Kidney glomerular epithelial cell (primary cell): Measurements from ENCODE around the gene SLC18A2.

Experiments
- DNase-seq: peaks from one replicate; lab custom pipeline; 2025; lab: John Stamatoyannopoulos, UW

Gene SLC18A2

GRCh38 chr10:117316701-117317100 is 75.8 kb downstream of the SLC18A2 start:
- DNase-seq, result no peak

DNA sequence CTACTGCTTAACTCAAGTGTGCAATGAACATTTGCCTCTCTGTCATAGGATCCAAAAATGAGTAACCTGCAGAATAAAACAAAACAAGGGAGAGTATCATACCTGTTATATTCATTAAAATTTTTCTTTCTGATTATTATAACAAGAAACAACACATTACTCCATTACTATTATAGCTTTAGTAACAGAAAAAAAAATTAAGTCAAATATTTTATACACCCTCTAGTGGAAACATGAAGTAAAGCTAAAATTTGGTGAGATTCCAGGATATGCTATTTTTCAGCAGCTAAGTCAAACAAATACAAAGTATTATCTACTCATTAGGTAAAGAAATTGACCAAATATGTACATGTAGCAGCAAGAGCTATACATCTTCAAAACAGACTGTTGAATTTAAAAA is 78.0 kb downstream of the SLC18A2 start:
- no peak for DNase-seq

DNA sequence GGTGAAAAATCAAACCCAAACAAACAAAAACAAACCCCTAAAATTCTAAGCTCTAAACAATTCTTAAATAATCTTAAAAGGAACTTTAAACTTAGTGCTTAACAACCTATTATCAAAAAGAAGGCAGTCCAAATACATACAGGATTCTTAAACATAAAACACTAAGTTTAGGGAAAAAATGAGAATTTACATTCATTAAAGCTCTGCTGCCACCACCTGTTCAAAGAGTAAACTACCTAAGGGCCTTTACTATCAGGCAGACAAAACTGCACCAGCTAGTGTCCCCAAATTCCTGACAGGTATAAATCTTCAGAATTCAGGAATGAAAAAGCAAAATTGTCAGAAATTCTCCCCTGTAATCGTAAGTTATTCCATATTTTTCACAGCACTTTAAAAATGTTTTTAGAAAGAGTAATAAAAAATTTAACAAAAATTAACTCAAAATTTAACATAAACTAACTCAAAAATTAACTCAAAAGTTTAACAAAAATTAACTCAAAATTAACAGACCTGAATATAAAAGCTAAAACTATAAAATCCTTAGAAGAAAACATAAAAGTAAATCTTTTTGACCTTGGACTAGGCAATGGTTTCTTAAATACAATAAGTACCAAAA is 79.2 kb downstream of the SLC18A2 start:
- no peak for DNase-seq

DNA sequence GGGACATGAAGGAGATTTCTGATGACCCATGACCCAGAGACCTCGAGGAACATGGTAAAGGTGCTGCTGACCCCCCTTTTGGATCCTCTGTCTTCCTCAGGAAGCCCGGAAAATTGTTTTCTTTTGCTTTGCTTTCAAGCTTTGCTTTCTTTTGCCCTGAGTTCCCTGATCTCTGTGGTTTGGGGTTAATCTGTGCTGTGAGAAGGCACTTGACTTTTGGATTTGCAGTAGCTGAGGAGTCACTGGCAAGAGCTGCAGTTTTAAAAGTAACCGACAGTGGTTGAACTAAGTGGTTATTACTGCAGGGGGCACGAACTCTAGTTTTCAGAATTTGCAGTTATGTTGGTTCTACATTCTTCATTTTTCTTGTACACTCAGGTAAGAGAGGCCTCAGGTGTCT is 81.3 kb downstream of the SLC18A2 start:
- no peak for DNase-seq

DNA sequence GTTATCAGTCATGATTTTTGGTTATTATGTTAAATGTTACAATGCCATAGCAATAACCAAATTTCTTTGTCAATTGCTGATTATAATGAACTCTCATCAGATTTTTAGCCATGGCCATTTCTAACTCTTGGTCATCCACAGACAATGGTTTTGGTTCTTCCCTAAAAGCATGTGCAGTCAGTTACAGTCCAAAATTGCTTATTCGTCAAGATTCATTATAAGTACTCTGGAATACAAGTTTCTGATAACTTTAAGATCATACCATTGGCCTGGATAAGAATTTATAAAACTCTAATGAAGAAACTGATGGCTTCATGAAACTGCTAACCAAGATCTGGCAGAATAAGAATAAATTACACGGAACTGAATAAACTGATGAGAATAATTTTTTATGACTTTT is 83.5 kb downstream of the SLC18A2 start:
- no peak for DNase-seq

DNA sequence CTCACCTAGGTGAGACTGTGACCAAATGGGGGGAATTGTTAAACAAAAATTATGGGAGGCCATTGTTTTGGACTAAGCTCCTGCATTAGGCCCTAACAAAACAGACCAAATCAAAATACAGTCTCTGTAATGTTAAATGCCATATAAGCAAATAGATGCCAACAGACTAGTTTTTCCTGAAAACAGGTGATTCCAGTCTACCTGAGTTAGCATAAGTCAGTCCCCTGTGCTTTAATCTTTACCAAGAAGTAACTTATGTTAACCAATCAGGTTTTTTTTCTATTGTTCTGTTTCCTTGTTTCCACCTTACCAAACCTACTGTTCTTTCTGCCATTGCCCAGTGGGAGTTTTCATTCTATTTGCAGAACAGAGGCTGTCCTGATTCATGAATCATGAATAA is 86.3 kb downstream of the SLC18A2 start:
- DNase-seq, result no peak
